Smooth muscle cell (in vitro differentiated cells): ENCODE measurements around the gene HK3. TPM values are rescaled to one million over a fixed set of nuclear protein-coding genes. Genes with fewer than 3 reads are reported as not detected.

ENCODE experiments used
- DNase-seq: peaks from one replicate; lab custom pipeline; 2025; ENCODE audit not compliant: unreplicated experiment; lab: John Stamatoyannopoulos, UW
- H2AFZ ChIP-seq: fragments of 200-600 bp; sonication (generic); 2 replicates; pipeline ENCODE4 v1.6.0; 2016; ENCODE audit warnings: antibody characterized with exemption, low read depth, mild to moderate bottlenecking
- H3F3A ChIP-seq: fragments of 200-600 bp; sonication (generic); 2 replicates; pipeline ENCODE4 v1.6.0; 2017; ENCODE audit warnings: antibody characterized with exemption, low read depth
- H3K27ac ChIP-seq: fragments of 200-600 bp; sonication (generic); 2 replicates; pipeline ENCODE4 v1.5.1; 2016; ENCODE audit warnings: low read depth, mild to moderate bottlenecking
- H3K27me3 ChIP-seq: fragments of 200-600 bp; sonication (generic); 2 replicates; pipeline ENCODE4 v1.6.1; 2016; ENCODE audit warnings: low read depth, mild to moderate bottlenecking
- H3K36me3 ChIP-seq: fragments of 200-600 bp; sonication (generic); 2 replicates; pipeline ENCODE4 v1.5.1; 2016; ENCODE audit warnings: low read depth
- H3K4me1 ChIP-seq: fragments of 200-600 bp; sonication (generic); 2 replicates; pipeline ENCODE4 v1.5.1; 2016; ENCODE audit warnings: low read depth
- H3K4me2 ChIP-seq: fragments of 200-600 bp; sonication (generic); 2 replicates; pipeline ENCODE4 v1.6.0; 2016; ENCODE audit warnings: mild to moderate bottlenecking
- H3K4me3 ChIP-seq: fragments of 200-600 bp; sonication (generic); 2 replicates; pipeline ENCODE4 v1.5.1; 2016; ENCODE audit warnings: mild to moderate bottlenecking
- H3K79me2 ChIP-seq: fragments of 200-600 bp; sonication (generic); 2 replicates; pipeline ENCODE4 v1.6.0; 2016; ENCODE audit warnings: low read depth, mild to moderate bottlenecking
- H3K9ac ChIP-seq: fragments of 200-600 bp; sonication (generic); 2 replicates; pipeline ENCODE4 v1.6.0; 2016; ENCODE audit warnings: low read depth
- H3K9me3 ChIP-seq: fragments of 200-600 bp; sonication (generic); replicated peaks from 2 replicates; pipeline ENCODE4 v1.5.1; 2016; ENCODE audit warnings: low read depth
- H4K20me1 ChIP-seq: fragments of 200-600 bp; sonication (generic); 2 replicates; pipeline ENCODE4 v1.6.0; 2016; ENCODE audit warnings: low read depth
- CTCF ChIP-seq: fragments of 200-600 bp; sonication (generic); IDR thresholded peaks from 2 replicates; pipeline ENCODE4 v1.5.1; 2017; ENCODE audit warnings: borderline replicate concordance, mild to moderate bottlenecking, antibody characterized with exemption; ENCODE audit not compliant: insufficient read depth, poor library complexity, severe bottlenecking
- WGBS: methylation state at CpG from one replicate; pipeline ENCODE4 v1.1.7; 2016; ENCODE audit warnings: low lambda C conversion rate; 5-methylcytosine and 5-hydroxymethylcytosine counted together
- polyA plus RNA-seq: library from polyadenylated mRNA; unstranded; fragments of >200 nt; fragmentation: Nextera tagmentation; extraction: Ambion mirVana; gene quantifications from 2 replicates; pipeline ENCODE4 v1.2.1, GENCODE V29; 2016
- total RNA-seq: library from RNA; depleted of rRNA; stranded (reverse); fragments of >200 nt; gene quantifications from 2 replicates; pipeline ENCODE4 v1.2.3, GENCODE V29; 2014

The HK3 gene
- total and polyA plus RNA-seq, 2 experiments from 2014 or later = not detected

GRCh38 chr5:176832162-176832561, 67.0 kb downstream of the HK3 start:
- no peak overlapping the region for H2AFZ ChIP-seq
- no peaks in the 10 kb centered on the region for H3K36me3 ChIP-seq
- H3K27me3 ChIP-seq = peaks cover 25% of the 10 kb centered on the region
- H4K20me1 ChIP-seq = no peaks in the 10 kb centered on the region
- no peaks in the 10 kb centered on the region for H3K79me2 ChIP-seq
- no peak overlapping the region for H3K4me2 ChIP-seq
- H3K27ac ChIP-seq = no peak overlapping the region
- no peaks in the 10 kb centered on the region for H3K4me1 ChIP-seq
- H3F3A ChIP-seq = no peaks in the 10 kb centered on the region
- no peak overlapping the region for H3K9ac ChIP-seq
- DNase-seq = no peak
- 90% methylated on average over 6 of the region's 6 CpGs for WGBS
- H3K4me3 ChIP-seq = no peak overlapping the region
- H3K9me3 ChIP-seq = no peaks in the 10 kb centered on the region
- no peak for TF ChIP-seq CTCF

GRCh38 chr5:176831425-176831824, 67.7 kb downstream of the HK3 start:
- no peaks in the 10 kb centered on the region for H3K9me3 ChIP-seq
- 78% methylated on average over 8 of the region's 8 CpGs for WGBS
- TF ChIP-seq CTCF = no peak
- no peak overlapping the region for H2AFZ ChIP-seq
- H3K27ac ChIP-seq = no peak overlapping the region
- DNase-seq = no peak
- no peaks in the 10 kb centered on the region for H3K36me3 ChIP-seq
- no peak overlapping the region for H3K9ac ChIP-seq
- no peaks in the 10 kb centered on the region for H4K20me1 ChIP-seq
- peaks cover 25% of the 10 kb centered on the region for H3K27me3 ChIP-seq
- H3K4me2 ChIP-seq = no peak overlapping the region
- no peak overlapping the region for H3K4me3 ChIP-seq
- no peaks in the 10 kb centered on the region for H3F3A ChIP-seq
- H3K79me2 ChIP-seq = no peaks in the 10 kb centered on the region
- no peaks in the 10 kb centered on the region for H3K4me1 ChIP-seq

- Histone ChIP-seq H3K27me3 (peaks cover 25% of the 10 kb centered on the region), H3K79me2 (no peaks in the 10 kb centered on the region), H3K4me3 (no peak overlapping the region), H3F3A (no peaks in the 10 kb centered on the region), H4K20me1 (no peaks in the 10 kb centered on the region), H3K27ac (no peak overlapping the region), H2AFZ (no peak overlapping the region), H3K9ac (no peak overlapping the region), H3K4me2 (no peak overlapping the region), H3K36me3 (no peaks in the 10 kb centered on the region), H3K4me1 (no peaks in the 10 kb centered on the region), H3K9me3 (no peaks in the 10 kb centered on the region)
- DNase-seq = no peak
- no peak for TF ChIP-seq CTCF
- 53% methylated on average over 9 of the region's 9 CpGs for WGBS
Measured at GRCh38 chr5:176830995-176831423, 68.1 kb downstream of the HK3 start.

Other genes with a start within 250 kb of the HK3 start
- not detected in 2 replicates for gene UNC5A, start 88.8 kb downstream of the HK3 start, total RNA-seq
- gene UNC5A, start 88.8 kb downstream of the HK3 start, polyA plus RNA-seq = not detected in 2 replicates
- 19.9 and 20.3 TPM in 2 replicates for gene UIMC1, start 107.4 kb upstream of the HK3 start, total RNA-seq
- 9.6 and 12.1 TPM in 2 replicates for gene UIMC1, start 107.4 kb upstream of the HK3 start, polyA plus RNA-seq
- gene ZNF346, start 123.3 kb upstream of the HK3 start, total RNA-seq = 6.9 and 7.2 TPM in 2 replicates
- 10.8 and 14.8 TPM in 2 replicates for gene ZNF346, start 123.3 kb upstream of the HK3 start, polyA plus RNA-seq
- 0.90 and 1.8 TPM in 2 replicates for gene FGFR4, start 187.6 kb upstream of the HK3 start, total RNA-seq
- gene FGFR4, start 187.6 kb upstream of the HK3 start, polyA plus RNA-seq = 0.63 and 1.1 TPM in 2 replicates
- gene NSD1, start 234.4 kb upstream of the HK3 start, total RNA-seq = 38.2 and 45.2 TPM in 2 replicates
- 22.6 and 34.0 TPM in 2 replicates for gene NSD1, start 234.4 kb upstream of the HK3 start, polyA plus RNA-seq